AG04449 (cell line): ENCODE data around the gene CREG2.

Experiments used
- CTCF ChIA-PET: fragments of 350-600 bp; formaldehyde crosslinking; extraction: SDS; loops from one replicate; lab custom pipeline; 2021; ENCODE audit warnings: antibody characterized with exemption; lab: Yijun Ruan, JAX
- POLR2A ChIA-PET: fragments of 400-600, 350-600 bp; formaldehyde crosslinking; extraction: SDS; loops from one replicate; lab custom pipeline; 2020; ENCODE audit warnings: antibody characterized with exemption, inconsistent platforms; lab: Yijun Ruan, JAX
- DNase-seq: peaks from one replicate; pipeline ENCODE4 v3.0.0-alpha.2; 2010; ENCODE audit warnings: low read depth, low spot score
- H3K4me3 ChIP-seq: 2 replicates; pipeline ENCODE4 v1.5.1; 2011; ENCODE audit warnings: low read depth, mild to moderate bottlenecking, control low read depth, low read length
- CTCF ChIP-seq: IDR thresholded peaks from one replicate; pipeline ENCODE4 v1.5.1; 2011; ENCODE audit warnings: mild to moderate bottlenecking, moderate library complexity, low read length, control low read depth, inconsistent platforms; ENCODE audit not compliant: insufficient read depth; ENCODE audit errors: missing control alignments

Gene CREG2

DNA sequence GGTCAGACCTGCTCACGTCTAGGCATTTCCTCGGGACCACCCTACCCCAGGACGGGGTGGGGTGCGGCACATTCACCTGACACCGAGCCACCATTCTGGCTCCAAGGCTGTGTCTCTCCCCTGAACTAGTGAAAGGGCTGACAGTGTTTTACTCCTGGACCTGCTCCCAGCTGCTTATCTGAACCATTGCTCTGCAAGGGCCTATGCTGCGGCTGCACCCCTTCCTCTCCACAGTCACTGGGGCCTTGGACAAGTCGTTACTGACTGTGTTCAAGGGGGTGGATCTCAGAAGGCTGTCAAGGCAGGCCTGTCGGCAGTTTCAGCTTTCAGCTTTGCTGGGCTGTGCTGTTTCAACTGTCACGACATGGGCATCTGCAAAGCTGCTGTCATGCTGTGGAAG is 11.7 kb downstream of the CREG2 start:
- H3K4me3 ChIP-seq: no peak overlapping the region
- DNase-seq: no peak
- ChIA-PET CTCF (interaction anchor here (0.7 to 1.5 kb wide), 3 partner anchors 13 to 457 kb away, joined by 3 read pairs; no protein-coding TSS in a partner anchor), POLR2A (no interaction called here)
- no peak for TF ChIP-seq CTCF

- no peak for DNase-seq
- POLR2A ChIA-PET: no interaction called here
- TF ChIP-seq CTCF: no peak
- no peak overlapping the region for H3K4me3 ChIP-seq
- CTCF ChIA-PET: interaction anchor here (0.9 to 2.2 kb wide), 4 partner anchors 12 to 457 kb away, joined by 3 to 12 read pairs (median 3); partner anchors contain the start of gene CREG2
Measured at GRCh38 chr2:101374821-101375561, 12.3 kb downstream of the CREG2 start.

- ChIA-PET POLR2A (no interaction called here), CTCF (interaction anchor here (1.3 to 2.2 kb wide), 2 partner anchors 15 to 23 kb away, joined by 3 to 12 read pairs; partner anchors contain the start of gene CREG2)
- no peak overlapping the region for H3K4me3 ChIP-seq
- TF ChIP-seq CTCF: no peak
- DNase-seq: no peak
Measured at GRCh38 chr2:101372792-101373191, 14.5 kb downstream of the CREG2 start.

DNA sequence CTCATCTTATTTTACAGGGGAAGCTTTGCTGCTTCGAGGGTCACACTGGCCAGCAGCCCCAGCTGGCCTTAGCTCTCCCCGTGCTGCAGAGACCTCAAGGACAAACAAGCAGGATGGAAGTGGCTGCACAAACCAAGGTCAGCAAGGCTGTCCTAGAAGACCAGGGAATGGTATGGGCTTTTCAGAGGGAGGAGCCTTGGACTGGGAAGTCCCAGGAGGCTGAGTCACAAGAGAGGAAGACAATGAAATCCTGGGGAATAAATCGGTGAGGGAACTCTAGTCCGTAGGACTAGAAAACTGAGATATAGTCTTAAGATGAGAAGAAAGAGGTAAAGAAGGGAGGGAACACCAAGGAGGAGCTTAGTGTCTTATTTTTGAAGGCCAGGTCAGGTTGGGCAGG is 15.7 kb downstream of the CREG2 start:
- no peak overlapping the region for H3K4me3 ChIP-seq
- POLR2A ChIA-PET: no interaction called here
- TF ChIP-seq CTCF: no peak
- CTCF ChIA-PET: interaction anchor here (1.3 to 3.2 kb wide), 3 partner anchors 16 to 30 kb away, joined by 3 to 11 read pairs (median 5); partner anchors contain the start of gene CREG2
- no peak for DNase-seq

- TF ChIP-seq CTCF: no peak
- no peak for DNase-seq
- H3K4me3 ChIP-seq: no peak overlapping the region
- ChIA-PET POLR2A (no interaction called here), CTCF (interaction anchor here (3.2 kb wide), 1 partner anchor 27 kb away, joined by 11 read pairs; no protein-coding TSS in a partner anchor)
Measured at GRCh38 chr2:101369100-101369499, 18.2 kb downstream of the CREG2 start.

DNA sequence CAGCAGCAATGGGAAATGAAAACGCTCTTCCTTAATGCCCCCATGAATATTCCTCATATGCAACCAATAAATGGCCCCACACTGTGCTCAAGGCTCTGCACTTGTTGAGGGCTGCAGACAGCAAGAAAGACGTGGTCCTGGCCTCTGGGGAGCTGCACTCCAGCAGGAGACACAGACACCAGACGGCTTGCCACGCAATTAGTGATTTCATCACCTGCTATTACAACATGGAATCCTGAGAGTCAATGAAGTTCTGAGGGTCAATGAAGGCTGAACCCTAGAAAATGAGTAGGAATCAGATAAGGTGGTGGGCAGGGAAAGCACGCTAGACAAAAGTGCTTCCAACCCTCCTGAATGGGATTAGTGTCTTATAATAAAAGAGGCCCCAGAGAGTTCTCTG is 18.9 kb downstream of the CREG2 start:
- H3K4me3 ChIP-seq: no peak overlapping the region
- POLR2A ChIA-PET: no interaction called here
- CTCF ChIA-PET: interaction anchor here (0.6 to 1.3 kb wide), 3 partner anchors 10 to 26 kb away, joined by 3 to 4 read pairs (median 3); no protein-coding TSS in a partner anchor
- no peak for DNase-seq
- TF ChIP-seq CTCF: no peak
